CD4-positive, alpha-beta T cell (primary cell): ENCODE data around the gene HSF2BP. TPM values are rescaled to one million over a fixed set of nuclear protein-coding genes. Genes with fewer than 3 reads are reported as not detected.

Source experiments
- ATAC-seq: fragments of 200-7000 bp; cut with Tn5 transposase; one replicate; pipeline ENCODE4 v1.10.0; 2022; ENCODE audit warnings: mild to moderate bottlenecking; ENCODE audit not compliant: poor library complexity
- CTCF ChIA-PET: fragments of 350-600 bp; sonication (Branson Sonifier 250); formaldehyde crosslinking; loops from one replicate; lab custom pipeline; 2021; ENCODE audit warnings: antibody characterized with exemption, inconsistent platforms; lab: Charles Lee
- POLR2A ChIA-PET: fragments of 350-600 bp; sonication (Branson Sonifier 250); formaldehyde crosslinking; loops from one replicate; lab custom pipeline; 2021; ENCODE audit warnings: antibody characterized with exemption, inconsistent platforms; lab: Charles Lee
- DNase-seq, 14 experiments: peaks; one replicate each; pipeline ENCODE4 v3.0.0-alpha.2; 2013 to 2020; ENCODE audit warnings: mixed read lengths in 2 of 14
- H3K27ac ChIP-seq, 2 donors: one replicate each; pipeline versions ENCODE4 v1.5.1 to v1.7.0; 2013; ENCODE audit warnings: low read length in 2 of 2, low read depth in 1 of 2, mild to moderate bottlenecking in 1 of 2
- H3K27me3 ChIP-seq, 2 experiments: 1 replicate in 1 of 2; 2 replicates in 1 of 2; pipeline versions ENCODE4 v1.6.1 to v1.7.0; 2013; ENCODE audit warnings: low read length in 2 of 2, control low read depth in 1 of 2, mild to moderate bottlenecking in 1 of 2, moderate library complexity in 1 of 2; ENCODE audit not compliant: insufficient read depth in 2 of 2, control insufficient read depth in 1 of 2
- H3K36me3 ChIP-seq: one replicate; pipeline ENCODE4 v1.6.1; 2013; ENCODE audit warnings: low read length, control low read depth; ENCODE audit not compliant: insufficient read depth
- H3K4me1 ChIP-seq: one replicate; pipeline ENCODE4 v1.6.1; 2013; ENCODE audit warnings: low read length, control low read depth; ENCODE audit not compliant: insufficient read depth
- H3K4me3 ChIP-seq: one replicate; pipeline ENCODE4 v1.5.1; 2013; ENCODE audit warnings: mild to moderate bottlenecking, low read length, moderate library complexity
- H3K9me3 ChIP-seq, 2 experiments: 1 replicate in 1 of 2; 2 replicates in 1 of 2; pipeline versions ENCODE4 v1.6.1 to v1.7.0; 2013; ENCODE audit warnings: low read length in 2 of 2, mild to moderate bottlenecking in 2 of 2, control low read depth in 1 of 2, moderate library complexity in 1 of 2; ENCODE audit not compliant: control insufficient read depth in 1 of 2, insufficient read depth in 1 of 2
- H3K27ac Mint-ChIP-seq: one replicate; pipeline ENCODE4 v1.8.0; 2020; ENCODE audit warnings: mixed read lengths
- H3K27me3 Mint-ChIP-seq: one replicate; pipeline ENCODE4 v1.8.0; 2021; ENCODE audit warnings: mixed read lengths
- H3K36me3 Mint-ChIP-seq: one replicate; pipeline ENCODE4 v1.8.0; 2021; ENCODE audit warnings: low read depth, mixed read lengths
- H3K4me1 Mint-ChIP-seq: one replicate; pipeline ENCODE4 v1.8.0; 2021; ENCODE audit warnings: low read depth, mixed read lengths
- H3K4me3 Mint-ChIP-seq: one replicate; pipeline ENCODE4 v1.8.0; 2020; ENCODE audit warnings: mild to moderate bottlenecking, mixed read lengths
- H3K9me3 Mint-ChIP-seq: one replicate; pipeline ENCODE4 v1.8.0; 2020; ENCODE audit warnings: mixed read lengths
- intact Hi-C, 2 experiments: fragments of 100-400 bp; cut with DNase I in 1 of 2; cut with micrococcal nuclease in 1 of 2; formaldehyde crosslinking; loops; one replicate each; pipeline versions ENCODE4 v1.15.1 to v1.9.0; 2023 to 2025; cut with DNase I, micrococcal nuclease
- total RNA-seq, 174 experiments: library from RNA in 2 of 174; stranded (reverse) in 2 of 174; gene quantifications; one replicate each; pipeline ENCODE4 v1.2.3 and lab custom pipeline; 2021 to 2026
- TF ChIP-seq, protein P1 (sequence below): fragments of 200-600 bp; IDR thresholded peaks from one replicate; pipeline ENCODE4 v1.8.0; 2022; ENCODE audit warnings: antibody characterized with exemption, mild to moderate bottlenecking

HSF2BP gene
- total RNA-seq, 2 experiments from 2014 or later = 0.59 to 0.93 TPM

DNA sequence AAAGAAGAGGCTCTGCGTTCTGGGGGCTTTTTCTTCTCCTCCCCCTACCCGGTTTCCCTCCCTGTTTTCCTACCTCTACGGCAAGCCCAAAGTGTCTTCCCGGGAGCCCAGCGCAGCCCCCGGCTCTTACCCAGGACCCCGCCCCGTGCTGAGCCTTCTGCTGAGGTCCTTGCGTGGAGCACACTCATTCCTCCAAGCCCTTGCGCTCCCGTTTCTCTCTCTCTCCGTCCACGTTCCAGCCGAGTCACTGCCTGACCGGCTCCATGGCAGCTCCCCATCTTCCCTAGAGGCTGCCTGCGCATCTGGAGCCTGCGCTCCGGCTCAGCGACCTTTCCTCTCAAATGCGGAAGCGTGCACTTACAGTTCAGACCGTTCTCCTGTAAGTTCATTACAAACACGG, 34.7 kb upstream of the HSF2BP start:
- intact Hi-C loops = no loop called here
- TF ChIP-seq, protein P1, sequence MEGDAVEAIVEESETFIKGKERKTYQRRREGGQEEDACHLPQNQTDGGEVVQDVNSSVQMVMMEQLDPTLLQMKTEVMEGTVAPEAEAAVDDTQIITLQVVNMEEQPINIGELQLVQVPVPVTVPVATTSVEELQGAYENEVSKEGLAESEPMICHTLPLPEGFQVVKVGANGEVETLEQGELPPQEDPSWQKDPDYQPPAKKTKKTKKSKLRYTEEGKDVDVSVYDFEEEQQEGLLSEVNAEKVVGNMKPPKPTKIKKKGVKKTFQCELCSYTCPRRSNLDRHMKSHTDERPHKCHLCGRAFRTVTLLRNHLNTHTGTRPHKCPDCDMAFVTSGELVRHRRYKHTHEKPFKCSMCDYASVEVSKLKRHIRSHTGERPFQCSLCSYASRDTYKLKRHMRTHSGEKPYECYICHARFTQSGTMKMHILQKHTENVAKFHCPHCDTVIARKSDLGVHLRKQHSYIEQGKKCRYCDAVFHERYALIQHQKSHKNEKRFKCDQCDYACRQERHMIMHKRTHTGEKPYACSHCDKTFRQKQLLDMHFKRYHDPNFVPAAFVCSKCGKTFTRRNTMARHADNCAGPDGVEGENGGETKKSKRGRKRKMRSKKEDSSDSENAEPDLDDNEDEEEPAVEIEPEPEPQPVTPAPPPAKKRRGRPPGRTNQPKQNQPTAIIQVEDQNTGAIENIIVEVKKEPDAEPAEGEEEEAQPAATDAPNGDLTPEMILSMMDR = no peak
- peaks cover 2% of the 10 kb centered on the region for H3K9me3 Mint-ChIP-seq
- H3K27me3 Mint-ChIP-seq = no peaks in the 10 kb centered on the region
- Histone ChIP-seq H3K4me3 (no peak overlapping the region), H3K9me3 (peaks cover 0 to 3% of the 10 kb centered on the region in 2 experiments), H3K27ac (no peak overlapping the region), H3K36me3 (peaks cover 65% of the 10 kb centered on the region), H3K27me3 (no peaks in the 10 kb centered on the region), H3K4me1 (no peaks in the 10 kb centered on the region)
- H3K27ac Mint-ChIP-seq = no peak overlapping the region
- DNase-seq (no peak), ATAC-seq (no peak)
- peaks cover 7% of the 10 kb centered on the region for H3K4me1 Mint-ChIP-seq
- no peak overlapping the region for H3K4me3 Mint-ChIP-seq
- ChIA-PET POLR2A (no interaction called here), CTCF (no interaction called here)
- peaks cover 80% of the 10 kb centered on the region for H3K36me3 Mint-ChIP-seq

DNA sequence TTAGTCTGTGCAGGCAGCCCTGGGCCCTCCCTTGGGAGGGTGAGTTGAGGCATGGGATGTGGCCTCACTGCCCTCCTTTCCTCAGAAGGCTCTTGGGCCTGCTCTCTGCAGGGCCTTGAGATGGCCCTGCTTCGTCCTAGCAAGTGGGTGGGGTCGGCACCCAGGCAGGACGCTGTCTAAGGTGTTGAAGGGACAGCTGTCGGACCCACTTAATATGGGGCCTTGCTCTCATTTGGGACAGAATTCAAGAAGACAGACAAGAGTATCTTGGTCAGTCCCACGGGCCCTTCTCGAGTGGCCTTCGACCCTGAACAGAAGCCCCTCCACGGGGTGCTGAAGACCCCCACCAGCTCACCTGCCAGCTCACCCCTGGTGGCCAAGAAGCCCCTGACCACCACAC, 33.7 kb upstream of the HSF2BP start:
- no peaks in the 10 kb centered on the region for H3K27me3 ChIP-seq
- H3K4me1 ChIP-seq = no peaks in the 10 kb centered on the region
- peaks cover 75% of the 10 kb centered on the region for H3K36me3 ChIP-seq
- DNase-seq = no peak
- Mint-ChIP-seq H3K36me3 (peaks cover 87% of the 10 kb centered on the region), H3K4me3 (no peak overlapping the region), H3K27ac (no peak overlapping the region), H3K9me3 (peaks cover 2% of the 10 kb centered on the region), H3K4me1 (peaks cover 6% of the 10 kb centered on the region), H3K27me3 (no peaks in the 10 kb centered on the region)
- no peak overlapping the region for H3K4me3 ChIP-seq
- ChIA-PET POLR2A (no interaction called here), CTCF (no interaction called here)
- TF ChIP-seq, protein P1 = no peak
- ATAC-seq = no peak
- H3K9me3 ChIP-seq = no peaks in the 10 kb centered on the region
- H3K27ac ChIP-seq = no peak overlapping the region
- intact Hi-C loops = no loop called here

DNA sequence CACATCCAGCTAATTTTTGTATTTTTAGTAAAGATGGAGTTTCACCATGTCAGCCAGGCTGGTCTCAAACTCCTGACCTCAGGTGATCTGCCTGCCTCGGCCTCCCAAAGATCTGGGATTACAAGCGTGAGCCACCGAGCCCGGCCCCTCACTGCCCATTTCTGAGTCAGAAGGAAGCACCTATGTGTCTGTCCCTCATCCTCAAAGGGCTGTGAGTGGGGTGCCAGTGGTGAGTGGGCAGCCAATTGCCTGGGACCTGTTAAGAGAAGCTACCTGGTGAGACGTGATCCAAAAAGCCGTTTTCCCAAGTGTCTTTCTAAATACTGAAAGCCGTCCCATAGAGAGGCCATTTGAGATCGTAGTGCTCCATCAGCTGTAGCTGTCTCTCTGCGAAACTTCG, 32.5 kb upstream of the HSF2BP start:
- TF ChIP-seq, protein P1 = no peak
- peaks cover 87% of the 10 kb centered on the region for H3K36me3 ChIP-seq
- Mint-ChIP-seq H3K27me3 (no peaks in the 10 kb centered on the region), H3K4me1 (no peaks in the 10 kb centered on the region), H3K27ac (no peak overlapping the region), H3K9me3 (no peaks in the 10 kb centered on the region), H3K36me3 (peaks cover 87% of the 10 kb centered on the region), H3K4me3 (no peak overlapping the region)
- no peak overlapping the region for H3K27ac ChIP-seq
- H3K27me3 ChIP-seq = no peaks in the 10 kb centered on the region
- ChIA-PET POLR2A (no interaction called here), CTCF (no interaction called here)
- intact Hi-C loops = no loop called here
- no peak for DNase-seq
- no peak overlapping the region for H3K4me3 ChIP-seq
- no peak for ATAC-seq
- H3K9me3 ChIP-seq = no peaks in the 10 kb centered on the region
- no peaks in the 10 kb centered on the region for H3K4me1 ChIP-seq
